Effector memory CD4-positive, alpha-beta T cell (primary cell): ENCODE measurements around the gene CPNE5.

Experiments used
- DNase-seq, 3 donors: peaks; one replicate each; pipeline ENCODE4 v3.0.0-alpha.2; 2020
- H3K27ac ChIP-seq: 2 replicates; pipeline ENCODE4 v1.7.0; 2013; ENCODE audit warnings: mild to moderate bottlenecking, low read length, moderate library complexity; ENCODE audit not compliant: insufficient read depth, poor library complexity, severe bottlenecking
- H3K27me3 ChIP-seq: replicated peaks from 2 replicates; pipeline ENCODE4 v1.7.0; 2013; ENCODE audit warnings: mild to moderate bottlenecking, low read length; ENCODE audit not compliant: insufficient read depth, control insufficient read depth, poor library complexity, severe bottlenecking
- H3K36me3 ChIP-seq: 2 replicates; pipeline ENCODE4 v1.7.0; 2013; ENCODE audit warnings: mild to moderate bottlenecking, low read length, moderate library complexity; ENCODE audit not compliant: control insufficient read depth, insufficient read depth
- H3K4me1 ChIP-seq: 2 replicates; pipeline ENCODE4 v1.7.0; 2013; ENCODE audit warnings: low read length, mild to moderate bottlenecking; ENCODE audit not compliant: control insufficient read depth, insufficient read depth, poor library complexity, severe bottlenecking
- H3K4me3 ChIP-seq: 2 replicates; pipeline ENCODE4 v1.7.0; 2013; ENCODE audit warnings: low read length, low read depth, mild to moderate bottlenecking; ENCODE audit not compliant: insufficient read depth, poor library complexity, severe bottlenecking
- H3K9me3 ChIP-seq: 2 replicates; pipeline ENCODE4 v1.7.0; 2013; ENCODE audit warnings: mild to moderate bottlenecking, low read length, moderate library complexity; ENCODE audit not compliant: control insufficient read depth

The CPNE5 gene

DNA sequence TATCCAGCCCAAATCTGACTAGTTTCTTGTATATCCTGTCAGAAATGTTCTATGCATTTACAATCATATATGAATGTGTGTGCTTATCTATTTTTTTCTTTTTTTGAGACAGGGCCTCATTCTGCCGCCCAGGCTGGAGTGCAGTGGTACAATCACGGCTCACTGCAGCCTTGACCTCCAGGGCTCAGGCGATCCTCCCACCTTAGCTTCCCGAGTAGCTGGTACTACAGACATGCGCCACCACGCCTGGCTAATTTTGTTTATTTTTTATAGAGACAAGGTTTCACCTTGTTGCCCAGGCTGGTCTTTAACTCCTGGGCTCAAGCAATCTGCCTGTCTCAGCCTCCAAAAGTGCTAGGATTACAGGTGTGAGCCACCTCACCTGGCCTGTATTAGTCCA lies 144.6 kb downstream of the CPNE5 start:
- H3K4me1 ChIP-seq = peaks cover 17% of the 10 kb centered on the region

DNA sequence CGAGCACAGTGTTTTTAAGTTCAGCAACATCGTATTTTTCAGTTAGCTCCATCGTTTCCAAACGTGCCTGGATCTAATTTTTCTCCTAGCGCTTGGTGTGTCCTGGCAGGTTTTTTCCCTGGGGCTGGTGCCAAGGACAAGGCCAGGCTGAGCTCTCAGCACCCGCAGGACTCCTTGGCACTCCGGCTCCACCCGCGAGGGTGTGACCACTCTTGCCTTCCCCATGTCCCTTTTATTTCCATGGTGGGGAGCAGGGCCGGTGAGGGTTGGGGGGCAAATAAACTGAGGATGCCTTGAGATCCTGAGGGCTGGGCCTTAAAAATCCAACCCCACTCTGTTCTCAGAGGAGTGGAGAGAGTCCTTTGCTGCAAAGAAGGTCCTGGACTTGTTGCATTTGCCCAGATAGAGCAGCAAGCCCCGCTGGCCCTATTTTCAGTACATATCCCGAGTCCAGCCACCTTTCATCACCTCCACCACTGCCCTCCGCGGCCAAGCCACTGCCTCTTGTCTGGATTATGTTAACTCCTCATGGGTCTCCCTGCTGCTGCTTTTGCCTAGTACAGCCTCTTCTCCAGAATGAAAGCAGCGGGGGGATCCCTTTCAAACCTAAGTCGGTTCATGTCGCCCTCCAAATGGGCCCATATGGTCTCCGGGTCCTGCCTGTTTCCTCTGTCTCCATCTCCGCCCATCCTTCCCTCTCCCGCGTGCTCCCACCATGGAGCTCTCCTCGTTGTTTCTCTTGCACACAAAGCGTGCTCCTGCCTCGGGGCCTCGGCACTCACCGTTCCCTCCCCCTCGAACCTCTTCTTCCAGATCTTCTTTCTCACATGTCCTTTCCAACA lies 146.2 kb downstream of the CPNE5 start:
- no peaks in the 10 kb centered on the region for H3K9me3 ChIP-seq
- H3K27ac ChIP-seq = no peak overlapping the region
- no peak overlapping the region for H3K4me3 ChIP-seq
- H3K27me3 ChIP-seq = no peaks in the 10 kb centered on the region
- no peaks in the 10 kb centered on the region for H3K36me3 ChIP-seq
- H3K4me1 ChIP-seq = peaks cover 17% of the 10 kb centered on the region
- no peak for DNase-seq

More for the DNA sequence above, 144.6 kb downstream of the CPNE5 start:
- no peaks in the 10 kb centered on the region for H3K9me3 ChIP-seq
- no peaks in the 10 kb centered on the region for H3K36me3 ChIP-seq
- no peak overlapping the region for H3K4me3 ChIP-seq
- DNase-seq = no peak
- no peaks in the 10 kb centered on the region for H3K27me3 ChIP-seq
- no peak overlapping the region for H3K27ac ChIP-seq

DNA sequence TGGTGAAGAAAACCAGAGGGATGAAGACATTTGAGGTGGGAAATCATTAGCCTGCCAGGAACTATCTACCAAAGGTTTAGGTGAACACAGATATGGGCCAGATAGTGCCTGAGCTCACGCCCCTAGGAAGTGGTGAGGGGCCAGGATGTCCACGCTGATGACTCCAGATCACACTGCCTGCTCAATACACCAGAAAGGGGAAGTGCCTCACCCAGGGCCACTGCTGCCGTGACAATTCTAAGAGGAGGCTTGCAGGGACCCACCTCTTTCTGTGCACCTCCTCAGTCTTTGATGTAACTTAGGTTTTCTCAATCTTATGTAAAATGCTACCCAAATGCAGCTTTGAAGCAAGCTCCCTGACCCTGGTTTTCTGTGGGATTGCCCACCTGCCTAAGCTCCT lies 147.0 kb downstream of the CPNE5 start:
- Histone ChIP-seq H3K27me3 (no peaks in the 10 kb centered on the region), H3K4me3 (no peak overlapping the region), H3K27ac (peak overlapping the region; percentile 40), H3K36me3 (no peaks in the 10 kb centered on the region), H3K4me1 (peaks cover 17% of the 10 kb centered on the region), H3K9me3 (no peaks in the 10 kb centered on the region)
- peak in 1 of 3 donors; percentile 22 for DNase-seq

DNA sequence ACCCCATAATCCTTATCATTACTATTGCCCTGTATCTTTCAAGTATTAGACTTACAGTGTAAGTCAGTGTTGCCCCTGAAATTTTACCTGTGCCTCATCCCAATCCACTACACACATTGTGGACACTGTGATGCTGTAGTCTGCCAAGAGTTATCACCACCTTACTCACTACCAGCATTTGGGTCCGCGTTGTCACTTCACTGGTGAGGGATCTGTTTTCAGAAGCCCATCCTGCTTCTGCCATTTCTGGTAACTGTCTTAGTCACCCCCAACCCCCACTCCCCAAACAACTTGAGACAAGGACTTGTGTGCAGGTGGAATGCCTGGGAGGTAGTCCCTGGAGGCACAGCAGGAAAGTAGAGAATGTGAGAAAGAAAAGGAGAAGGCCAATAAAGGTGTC lies 147.6 kb downstream of the CPNE5 start:
- no peak for DNase-seq
- H3K9me3 ChIP-seq = no peaks in the 10 kb centered on the region
- peaks cover 17% of the 10 kb centered on the region for H3K4me1 ChIP-seq
- H3K27ac ChIP-seq = peak overlapping the region; percentile 40
- H3K36me3 ChIP-seq = peaks cover 4% of the 10 kb centered on the region
- H3K27me3 ChIP-seq = no peaks in the 10 kb centered on the region
- no peak overlapping the region for H3K4me3 ChIP-seq

DNA sequence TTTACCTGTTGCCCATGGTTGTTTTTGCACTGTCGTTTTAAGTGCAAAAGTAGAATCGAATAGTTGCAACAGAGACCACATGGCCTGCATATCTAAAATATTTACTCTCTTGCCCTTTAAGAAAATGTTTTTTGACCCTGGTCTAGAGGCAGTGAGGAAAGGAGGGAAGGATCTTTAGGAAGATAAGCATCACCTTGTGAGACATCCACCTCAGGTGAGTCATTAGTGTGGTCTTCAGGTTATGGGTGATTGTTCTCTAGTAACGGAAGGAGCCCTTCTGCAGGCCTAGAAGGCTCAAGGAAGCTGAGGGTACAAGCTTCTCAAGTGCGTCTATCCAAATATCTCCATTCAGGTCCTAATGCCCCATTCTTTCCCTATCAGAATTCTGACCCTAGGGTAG lies 148.2 kb downstream of the CPNE5 start:
- no peak for DNase-seq
- Histone ChIP-seq H3K4me3 (no peak overlapping the region), H3K36me3 (peaks cover 8% of the 10 kb centered on the region), H3K4me1 (peaks cover 17% of the 10 kb centered on the region), H3K27me3 (no peaks in the 10 kb centered on the region), H3K27ac (no peak overlapping the region), H3K9me3 (no peaks in the 10 kb centered on the region)
